A549 (cell line): Measurements from ENCODE around the gene PARP11.

Experiments used
- CHD2 ChIP-seq: fragments of 150-350 bp; IDR thresholded peaks from 2 replicates; pipeline ENCODE4 v1.6.1; 2014; ENCODE audit warnings: low read length; ENCODE audit not compliant: partially characterized antibody
- CTCF ChIP-seq: fragments of >200 bp; sonication (Bioruptor Twin); formaldehyde crosslinking; IDR thresholded peaks from 3 replicates; pipeline ENCODE4 v1.5.1; 2016
- HOXB5 ChIP-seq: fragments of 250-450 bp; sonication (Bioruptor Pico); IDR thresholded peaks from 2 replicates; pipeline ENCODE4 v1.5.0; 2020; ENCODE audit warnings: mild to moderate bottlenecking, moderate library complexity
- KDM1A ChIP-seq: fragments of 200-600 bp; sonication (generic); IDR thresholded peaks from 2 replicates; pipeline ENCODE4 v1.6.1; 2016; ENCODE audit warnings: low read depth, mild to moderate bottlenecking
- NFE2L2 ChIP-seq: fragments of 150-350 bp; conservative IDR thresholded peaks from 2 replicates; pipeline ENCODE4 v1.6.1; 2014; ENCODE audit warnings: low read length
- POLR2A ChIP-seq: IDR thresholded peaks from 2 replicates; pipeline ENCODE4 v1.6.1; 2012; ENCODE audit warnings: mild to moderate bottlenecking, low read length
- RAD21 ChIP-seq, 2 experiments: fragments of >200 bp in 1 of 2; sonication (Bioruptor Twin) in 1 of 2; formaldehyde crosslinking in 1 of 2; IDR thresholded peaks in 1 of 2; conservative IDR thresholded peaks in 1 of 2; 2 replicates in 1 of 2; 3 replicates in 1 of 2; pipeline ENCODE4 v1.6.1; 2012 to 2018; ENCODE audit warnings: inconsistent platforms in 1 of 2

- no peak for TF ChIP-seq NFE2L2
- no peak for TF ChIP-seq CHD2
- TF ChIP-seq HOXB5 (CRISPR knock-in tag), result no peak
- no peak for TF ChIP-seq POLR2A
- no peak for TF ChIP-seq CTCF
- TF ChIP-seq KDM1A, result no peak
- no peak for TF ChIP-seq RAD21 (conservative IDR thresholded peaks at IDR 0.05 in 1 of 2, IDR thresholded peaks at IDR 0.05 in 1 of 2)
These were observed 102.3 kb downstream of the PARP11 start for GRCh38 chr12:3770891-3771290.
